Chondrocyte (in vitro differentiated cells): ENCODE results near the gene DDA1. TPM values are rescaled to one million over a fixed set of nuclear protein-coding genes. Genes with fewer than 3 reads are reported as not detected.

Experiments used
- DNase-seq: peaks from one replicate; pipeline ENCODE4 v3.0.0; 2021; ENCODE audit warnings: mixed read lengths, low spot score
- H3K27ac Mint-ChIP-seq: one replicate; pipeline ENCODE4 v1.8.0; 2021; ENCODE audit warnings: mild to moderate bottlenecking, moderate library complexity, mixed read lengths; ENCODE audit not compliant: unreplicated experiment
- H3K27me3 Mint-ChIP-seq: 2 replicates; pipeline ENCODE4 v1.8.0; 2021; ENCODE audit warnings: low read depth, mixed read lengths
- H3K36me3 Mint-ChIP-seq: 2 replicates; pipeline ENCODE4 v1.8.0; 2021; ENCODE audit warnings: low read depth, mixed read lengths
- H3K4me1 Mint-ChIP-seq: 2 replicates; pipeline ENCODE4 v1.8.0; 2021; ENCODE audit warnings: low read depth, mild to moderate bottlenecking, mixed read lengths
- H3K4me3 Mint-ChIP-seq: one replicate; pipeline ENCODE4 v1.8.0; 2021; ENCODE audit warnings: mild to moderate bottlenecking, moderate library complexity, mixed read lengths; ENCODE audit not compliant: unreplicated experiment
- H3K9me3 Mint-ChIP-seq: 2 replicates; pipeline ENCODE4 v1.8.0; 2021; ENCODE audit warnings: low read depth, mixed read lengths
- CTCF ChIP-seq: fragments of 200-600 bp; sonication (generic); IDR thresholded peaks from 2 replicates; pipeline ENCODE4 v1.5.0; 2021; ENCODE audit warnings: antibody characterized with exemption, mild to moderate bottlenecking, moderate library complexity
- long read RNA-seq: library from polyadenylated mRNA; stranded (forward); transcript quantifications from one replicate; pipeline ENCODE4 v2.0.0, GENCODE V29; 2021
- total RNA-seq: library from RNA; stranded (reverse); gene quantifications from 3 replicates; pipeline ENCODE4 v1.2.1, GENCODE V29; 2021

The DDA1 gene
- total RNA-seq: 53.0 to 66.6 TPM (median 63.9 TPM) in 3 replicates
- long read RNA-seq, full-length matches to known transcripts: 90 of 98 reads
- long read RNA-seq, partial matches to known transcripts: 6 of 98 reads
- long read RNA-seq, other reads (novel, unspliced or antisense): 2 of 98 reads

GRCh38 chr19:17309198-17309964 lies at the start of gene DDA1:
TSS of gene DDA1 (plus strand) at chr19:17309563. CDS start at chr19:17309655, 92 bp downstream.
- peak; percentile 99 for DNase-seq
- TF ChIP-seq CTCF: no peak
- Mint-ChIP-seq H3K4me1 (peaks cover 54% of the 10 kb centered on the region), H3K27ac (peak within 1 kb of the TSS; percentile 90), H3K36me3 (peaks cover 2% of the 10 kb centered on the region), H3K4me3 (peak within 1 kb of the TSS; percentile 85), H3K9me3 (no peaks in the 10 kb centered on the region), H3K27me3 (no peaks in the 10 kb centered on the region)

GRCh38 chr19:17259934-17260333 lies 49.4 kb upstream of the DDA1 start:
- Mint-ChIP-seq H3K27ac (no peak overlapping the region), H3K4me1 (peaks cover 8% of the 10 kb centered on the region), H3K36me3 (no peaks in the 10 kb centered on the region), H3K27me3 (peaks cover 2% of the 10 kb centered on the region), H3K9me3 (no peaks in the 10 kb centered on the region), H3K4me3 (no peak overlapping the region)
- DNase-seq: no peak
- TF ChIP-seq CTCF: no peak

GRCh38 chr19:17260842-17261325 lies 48.5 kb upstream of the DDA1 start:
- H3K4me1 Mint-ChIP-seq: peaks cover 3% of the 10 kb centered on the region
- peak; percentile 96 for TF ChIP-seq CTCF
- H3K4me3 Mint-ChIP-seq: no peak overlapping the region
- no peak for DNase-seq
- H3K27me3 Mint-ChIP-seq: peaks cover 2% of the 10 kb centered on the region
- H3K27ac Mint-ChIP-seq: no peak overlapping the region
- H3K9me3 Mint-ChIP-seq: no peaks in the 10 kb centered on the region
- no peaks in the 10 kb centered on the region for H3K36me3 Mint-ChIP-seq

GRCh38 chr19:17262557-17262956 lies 46.8 kb upstream of the DDA1 start:
- Mint-ChIP-seq H3K27ac (no peak overlapping the region), H3K36me3 (no peaks in the 10 kb centered on the region), H3K9me3 (peaks cover 4% of the 10 kb centered on the region)

More at GRCh38 chr19:17262557-17262956, 46.8 kb upstream of the DDA1 start:
- Mint-ChIP-seq H3K27me3 (peaks cover 2% of the 10 kb centered on the region), H3K4me3 (no peak overlapping the region), H3K4me1 (peaks cover 8% of the 10 kb centered on the region)
- no peak for DNase-seq
- TF ChIP-seq CTCF: no peak
